GM23338 (cell line): Measurements from ENCODE around the gene HOXD1. TPM values are rescaled to one million over a fixed set of nuclear protein-coding genes. Genes with fewer than 3 reads are reported as not detected.

Experiments used
- ATAC-seq: fragments of 200-7000 bp; cut with Tn5 transposase; 3 replicates; pipeline ENCODE4 v1.9.1; 2020
- DNase-seq: peaks from one replicate; pipeline ENCODE4 v3.0.0-alpha.2; 2015; ENCODE audit warnings: low spot score
- H2AFZ ChIP-seq: fragments of 200-600 bp; sonication (generic); 2 replicates; pipeline ENCODE4 v1.8.0; 2016; ENCODE audit warnings: antibody characterized with exemption, mild to moderate bottlenecking, moderate library complexity
- H3F3A ChIP-seq: fragments of 200-600 bp; sonication (generic); replicated peaks from 2 replicates; pipeline ENCODE4 v1.8.0; 2017; ENCODE audit warnings: antibody characterized with exemption, mixed run types, low read depth
- H3K27ac ChIP-seq: fragments of 200-600 bp; sonication (generic); 2 replicates; pipeline ENCODE4 v1.6.1; 2016; ENCODE audit warnings: low read depth
- H3K27me3 ChIP-seq: fragments of 200-600 bp; sonication (generic); 2 replicates; pipeline ENCODE4 v1.8.0; 2016; ENCODE audit warnings: mild to moderate bottlenecking, mixed run types, moderate library complexity; ENCODE audit not compliant: insufficient read depth
- H3K36me3 ChIP-seq: fragments of 200-600 bp; sonication (generic); 2 replicates; pipeline ENCODE4 v1.8.0; 2016; ENCODE audit warnings: mild to moderate bottlenecking; ENCODE audit not compliant: insufficient read depth
- H3K4me1 ChIP-seq: fragments of 200-600 bp; sonication (generic); 2 replicates; pipeline ENCODE4 v1.8.0; 2016; ENCODE audit warnings: mild to moderate bottlenecking, moderate library complexity; ENCODE audit not compliant: insufficient read depth
- H3K4me2 ChIP-seq: fragments of 200-600 bp; sonication (generic); 2 replicates; pipeline ENCODE4 v1.7.1; 2017; ENCODE audit warnings: mixed run types
- H3K4me3 ChIP-seq: fragments of 200-600 bp; sonication (generic); 2 replicates; pipeline ENCODE4 v1.6.1; 2016; ENCODE audit warnings: mixed run types
- H3K79me2 ChIP-seq: fragments of 200-600 bp; sonication (generic); replicated peaks from 2 replicates; pipeline ENCODE4 v1.8.0; 2017; ENCODE audit warnings: mild to moderate bottlenecking; ENCODE audit not compliant: insufficient read depth
- H3K9me2 ChIP-seq: fragments of 200-600 bp; sonication (generic); 2 replicates; pipeline ENCODE4 v1.8.0; 2017; ENCODE audit not compliant: insufficient read depth
- H4K20me1 ChIP-seq: fragments of 200-600 bp; sonication (generic); replicated peaks from 2 replicates; pipeline ENCODE4 v1.8.0; 2017; ENCODE audit warnings: mild to moderate bottlenecking; ENCODE audit not compliant: insufficient read depth
- H3K27ac Mint-ChIP-seq: 2 replicates; pipeline ENCODE4 v1.8.0; 2020; ENCODE audit warnings: inconsistent platforms, mild to moderate bottlenecking, moderate library complexity, mixed read lengths
- H3K27me3 Mint-ChIP-seq: 3 replicates; pipeline ENCODE4 v1.8.0; 2022; ENCODE audit warnings: low read depth, mild to moderate bottlenecking, moderate library complexity, mixed read lengths, inconsistent platforms; ENCODE audit not compliant: insufficient read depth, poor library complexity
- H3K36me3 Mint-ChIP-seq: 3 replicates; pipeline ENCODE4 v1.8.0; 2021; ENCODE audit warnings: low read depth, mild to moderate bottlenecking, inconsistent platforms, moderate library complexity, mixed read lengths
- H3K4me1 Mint-ChIP-seq: 3 replicates; pipeline ENCODE4 v1.8.0; 2020; ENCODE audit warnings: mild to moderate bottlenecking, inconsistent platforms, mixed read lengths
- H3K4me3 Mint-ChIP-seq: 3 replicates; pipeline ENCODE4 v1.8.0; 2021; ENCODE audit warnings: moderate library complexity, mild to moderate bottlenecking, inconsistent platforms, mixed read lengths
- H3K9me3 Mint-ChIP-seq: 3 replicates; pipeline ENCODE4 v1.8.0; 2020; ENCODE audit warnings: moderate library complexity, mild to moderate bottlenecking, inconsistent platforms, mixed read lengths
- CREB1 ChIP-seq: fragments of 250-450 bp; sonication (Bioruptor Pico); IDR thresholded peaks from 2 replicates; pipeline ENCODE4 v1.5.0; 2020; ENCODE audit warnings: low read depth, mild to moderate bottlenecking, moderate library complexity
- EZH2 ChIP-seq: fragments of 200-600 bp; sonication (generic); IDR thresholded peaks from one replicate; pipeline ENCODE4 v1.8.0; 2017; ENCODE audit warnings: antibody characterized with exemption, mild to moderate bottlenecking, low read depth; ENCODE audit not compliant: unreplicated experiment
- EZH2phosphoT487 ChIP-seq: fragments of 200-600 bp; sonication (generic); IDR thresholded peaks from one replicate; pipeline ENCODE4 v1.8.1; 2018; ENCODE audit warnings: antibody characterized with exemption; ENCODE audit not compliant: unreplicated experiment
- JUNB ChIP-seq: IDR thresholded peaks from one replicate; pipeline ENCODE4 v1.6.1; 2016; ENCODE audit warnings: antibody characterized with exemption; ENCODE audit not compliant: unreplicated experiment
- NANOG ChIP-seq: IDR thresholded peaks from 2 replicates; pipeline ENCODE4 v1.6.1; 2016; ENCODE audit warnings: antibody characterized with exemption, borderline replicate concordance
- POLR2AphosphoS5 ChIP-seq: IDR thresholded peaks from 2 replicates; pipeline ENCODE4 v1.6.1; 2016; ENCODE audit warnings: antibody characterized with exemption, low read depth
- STAT1 ChIP-seq: IDR thresholded peaks from one replicate; pipeline ENCODE4 v1.6.1; 2016; ENCODE audit warnings: antibody characterized with exemption; ENCODE audit not compliant: unreplicated experiment
- ZNF114 ChIP-seq: fragments of 250-450 bp; sonication (Bioruptor Pico); IDR thresholded peaks from 2 replicates; pipeline ENCODE4 v1.5.0; 2020; ENCODE audit warnings: mild to moderate bottlenecking, moderate library complexity
- ZNF331 ChIP-seq: fragments of 250-450 bp; sonication (Bioruptor Pico); IDR thresholded peaks from 2 replicates; pipeline ENCODE4 v1.5.0; 2020; ENCODE audit warnings: low read depth, mild to moderate bottlenecking, moderate library complexity
- polyA plus RNA-seq: library from polyadenylated mRNA; unstranded; fragments of >200 nt; fragmentation: Nextera tagmentation; extraction: Ambion mirVana; gene quantifications from 2 replicates; pipeline ENCODE4 v1.2.1, GENCODE V29; 2016
- total RNA-seq: library from RNA; depleted of rRNA; stranded (reverse); fragments of >200 nt; shearing (Covaris generic); gene quantifications from 2 replicates; pipeline ENCODE4 v1.2.3, GENCODE V29; 2014
- TF ChIP-seq, protein P1 (sequence below), 2 experiments: fragments of 200-600 bp in 1 of 2; sonication (generic) in 1 of 2; conservative IDR thresholded peaks; 2 replicates each; pipeline versions ENCODE4 v1.5.1 to v1.6.1; 2016 to 2017; ENCODE audit warnings: antibody characterized with exemption in 2 of 2, low read depth in 2 of 2, mild to moderate bottlenecking in 2 of 2, moderate library complexity in 1 of 2
- TF ChIP-seq, protein P2 (sequence below): IDR thresholded peaks from one replicate; pipeline ENCODE4 v1.6.1; 2018; ENCODE audit warnings: antibody characterized with exemption; ENCODE audit not compliant: unreplicated experiment
- TF ChIP-seq, protein P3 (sequence below): IDR thresholded peaks from 2 replicates; pipeline ENCODE4 v1.6.1; 2016; ENCODE audit warnings: antibody characterized with exemption

Gene HOXD1
- total and polyA plus RNA-seq, 2 experiments from 2014 or later: not detected

GRCh38 chr2:176186024-176186423, 2.4 kb upstream of the HOXD1 start:
- no peaks in the 10 kb centered on the region for H3K36me3 ChIP-seq
- Mint-ChIP-seq H3K4me1 (peaks cover 30% of the 10 kb centered on the region), H3K27me3 (peaks cover 96% of the 10 kb centered on the region), H3K4me3 (peak overlapping the region; percentile 36; the same call in 1 of the 3 replicates), H3K27ac (no peak overlapping the region), H3K36me3 (no peaks in the 10 kb centered on the region), H3K9me3 (no peaks in the 10 kb centered on the region)
- H3K27me3 ChIP-seq: peaks cover 100% of the 10 kb centered on the region
- 0 out of 2 replicates have a peak overlapping the region, but pooled peaks have one; percentile 48 for H3K4me2 ChIP-seq
- TF ChIP-seq ZNF114 (CRISPR knock-in tag): no peak
- no peak for TF ChIP-seq NANOG
- TF ChIP-seq, protein P1, sequence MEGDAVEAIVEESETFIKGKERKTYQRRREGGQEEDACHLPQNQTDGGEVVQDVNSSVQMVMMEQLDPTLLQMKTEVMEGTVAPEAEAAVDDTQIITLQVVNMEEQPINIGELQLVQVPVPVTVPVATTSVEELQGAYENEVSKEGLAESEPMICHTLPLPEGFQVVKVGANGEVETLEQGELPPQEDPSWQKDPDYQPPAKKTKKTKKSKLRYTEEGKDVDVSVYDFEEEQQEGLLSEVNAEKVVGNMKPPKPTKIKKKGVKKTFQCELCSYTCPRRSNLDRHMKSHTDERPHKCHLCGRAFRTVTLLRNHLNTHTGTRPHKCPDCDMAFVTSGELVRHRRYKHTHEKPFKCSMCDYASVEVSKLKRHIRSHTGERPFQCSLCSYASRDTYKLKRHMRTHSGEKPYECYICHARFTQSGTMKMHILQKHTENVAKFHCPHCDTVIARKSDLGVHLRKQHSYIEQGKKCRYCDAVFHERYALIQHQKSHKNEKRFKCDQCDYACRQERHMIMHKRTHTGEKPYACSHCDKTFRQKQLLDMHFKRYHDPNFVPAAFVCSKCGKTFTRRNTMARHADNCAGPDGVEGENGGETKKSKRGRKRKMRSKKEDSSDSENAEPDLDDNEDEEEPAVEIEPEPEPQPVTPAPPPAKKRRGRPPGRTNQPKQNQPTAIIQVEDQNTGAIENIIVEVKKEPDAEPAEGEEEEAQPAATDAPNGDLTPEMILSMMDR (conservative IDR thresholded peaks at IDR 0.05; ENCODE audit: low read depth in 2 of 2): no peak
- TF ChIP-seq EZH2phosphoT487: no peak
- no peak for TF ChIP-seq CREB1 (CRISPR knock-in tag)
- TF ChIP-seq STAT1: no peak
- DNase-seq (no peak), ATAC-seq (no peak)
- no peak overlapping the region for H3K27ac ChIP-seq
- peaks cover 18% of the 10 kb centered on the region for H4K20me1 ChIP-seq
- no peaks in the 10 kb centered on the region for H3K79me2 ChIP-seq
- no peaks in the 10 kb centered on the region for H3K9me2 ChIP-seq
- H3K4me1 ChIP-seq: peaks cover 31% of the 10 kb centered on the region
- peaks cover 17% of the 10 kb centered on the region for H3F3A ChIP-seq
- no peak overlapping the region for H2AFZ ChIP-seq
- no peak overlapping the region for H3K4me3 ChIP-seq

- peaks cover 100% of the 10 kb centered on the region for H3K27me3 ChIP-seq
- peak; percentile 8 for ATAC-seq
- H4K20me1 ChIP-seq: peaks cover 18% of the 10 kb centered on the region
- no peaks in the 10 kb centered on the region for H3K9me2 ChIP-seq
- peaks cover 40% of the 10 kb centered on the region for H3K4me1 ChIP-seq
- H3K79me2 ChIP-seq: no peaks in the 10 kb centered on the region
- peaks cover 17% of the 10 kb centered on the region for H3F3A ChIP-seq
- H3K27ac Mint-ChIP-seq: no peak overlapping the region
- H3K4me3 ChIP-seq: peak overlapping the region; percentile 55
- H3K4me3 Mint-ChIP-seq: peak overlapping the region; percentile 73
- TF ChIP-seq EZH2 (peak; percentile 79), EZH2phosphoT487 (no peak), NANOG (peak; percentile 40; the same call in 1 of the 2 replicates), ZNF114 (CRISPR knock-in tag) (no peak), POLR2AphosphoS5 (no peak), STAT1 (no peak), JUNB (no peak), ZNF331 (CRISPR knock-in tag) (no peak)
- TF ChIP-seq, protein P2, sequence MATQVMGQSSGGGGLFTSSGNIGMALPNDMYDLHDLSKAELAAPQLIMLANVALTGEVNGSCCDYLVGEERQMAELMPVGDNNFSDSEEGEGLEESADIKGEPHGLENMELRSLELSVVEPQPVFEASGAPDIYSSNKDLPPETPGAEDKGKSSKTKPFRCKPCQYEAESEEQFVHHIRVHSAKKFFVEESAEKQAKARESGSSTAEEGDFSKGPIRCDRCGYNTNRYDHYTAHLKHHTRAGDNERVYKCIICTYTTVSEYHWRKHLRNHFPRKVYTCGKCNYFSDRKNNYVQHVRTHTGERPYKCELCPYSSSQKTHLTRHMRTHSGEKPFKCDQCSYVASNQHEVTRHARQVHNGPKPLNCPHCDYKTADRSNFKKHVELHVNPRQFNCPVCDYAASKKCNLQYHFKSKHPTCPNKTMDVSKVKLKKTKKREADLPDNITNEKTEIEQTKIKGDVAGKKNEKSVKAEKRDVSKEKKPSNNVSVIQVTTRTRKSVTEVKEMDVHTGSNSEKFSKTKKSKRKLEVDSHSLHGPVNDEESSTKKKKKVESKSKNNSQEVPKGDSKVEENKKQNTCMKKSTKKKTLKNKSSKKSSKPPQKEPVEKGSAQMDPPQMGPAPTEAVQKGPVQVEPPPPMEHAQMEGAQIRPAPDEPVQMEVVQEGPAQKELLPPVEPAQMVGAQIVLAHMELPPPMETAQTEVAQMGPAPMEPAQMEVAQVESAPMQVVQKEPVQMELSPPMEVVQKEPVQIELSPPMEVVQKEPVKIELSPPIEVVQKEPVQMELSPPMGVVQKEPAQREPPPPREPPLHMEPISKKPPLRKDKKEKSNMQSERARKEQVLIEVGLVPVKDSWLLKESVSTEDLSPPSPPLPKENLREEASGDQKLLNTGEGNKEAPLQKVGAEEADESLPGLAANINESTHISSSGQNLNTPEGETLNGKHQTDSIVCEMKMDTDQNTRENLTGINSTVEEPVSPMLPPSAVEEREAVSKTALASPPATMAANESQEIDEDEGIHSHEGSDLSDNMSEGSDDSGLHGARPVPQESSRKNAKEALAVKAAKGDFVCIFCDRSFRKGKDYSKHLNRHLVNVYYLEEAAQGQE: no peak
- TF ChIP-seq, protein P3, sequence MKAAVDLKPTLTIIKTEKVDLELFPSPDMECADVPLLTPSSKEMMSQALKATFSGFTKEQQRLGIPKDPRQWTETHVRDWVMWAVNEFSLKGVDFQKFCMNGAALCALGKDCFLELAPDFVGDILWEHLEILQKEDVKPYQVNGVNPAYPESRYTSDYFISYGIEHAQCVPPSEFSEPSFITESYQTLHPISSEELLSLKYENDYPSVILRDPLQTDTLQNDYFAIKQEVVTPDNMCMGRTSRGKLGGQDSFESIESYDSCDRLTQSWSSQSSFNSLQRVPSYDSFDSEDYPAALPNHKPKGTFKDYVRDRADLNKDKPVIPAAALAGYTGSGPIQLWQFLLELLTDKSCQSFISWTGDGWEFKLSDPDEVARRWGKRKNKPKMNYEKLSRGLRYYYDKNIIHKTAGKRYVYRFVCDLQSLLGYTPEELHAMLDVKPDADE: no peak
- H3K27ac ChIP-seq: no peak overlapping the region
- DNase-seq: peak; percentile 48
- H3K4me1 Mint-ChIP-seq: peaks cover 38% of the 10 kb centered on the region
- peaks cover 96% of the 10 kb centered on the region for H3K27me3 Mint-ChIP-seq
- H3K4me2 ChIP-seq: peak overlapping the region; percentile 80
- H3K36me3 Mint-ChIP-seq: no peaks in the 10 kb centered on the region
- no peaks in the 10 kb centered on the region for H3K36me3 ChIP-seq
- H3K9me3 Mint-ChIP-seq: no peaks in the 10 kb centered on the region
- peak overlapping the region; percentile 77; the same call in 1 of the 2 replicates for H2AFZ ChIP-seq
Observed at GRCh38 chr2:176187200-176187898, 1.1 kb upstream of the HOXD1 start.
